Measurements from ENCODE around the gene ASB18.

- TF ChIP-seq CTCF (IDR thresholded peaks at IDR 0.05) (no peak), POLR2A (IDR thresholded peaks at IDR 0.05) (no peak)
Measured at GRCh38 chr2:236282406-236282805, 18.2 kb upstream of the ASB18 start.

All from stomach (tissue), 4 donors.